SH-SY5Y (cell line): ENCODE measurements around the gene TNS1.

Experiments used
- GATA2 ChIP-seq: IDR thresholded peaks from 2 replicates; pipeline ENCODE4 v1.6.1; 2011; ENCODE audit warnings: mild to moderate bottlenecking, low read depth, low read length
- GATA3 ChIP-seq: IDR thresholded peaks from 2 replicates; pipeline ENCODE4 v1.6.1; 2011; ENCODE audit warnings: low read depth, mild to moderate bottlenecking, low read length, moderate library complexity

The TNS1 gene

DNA sequence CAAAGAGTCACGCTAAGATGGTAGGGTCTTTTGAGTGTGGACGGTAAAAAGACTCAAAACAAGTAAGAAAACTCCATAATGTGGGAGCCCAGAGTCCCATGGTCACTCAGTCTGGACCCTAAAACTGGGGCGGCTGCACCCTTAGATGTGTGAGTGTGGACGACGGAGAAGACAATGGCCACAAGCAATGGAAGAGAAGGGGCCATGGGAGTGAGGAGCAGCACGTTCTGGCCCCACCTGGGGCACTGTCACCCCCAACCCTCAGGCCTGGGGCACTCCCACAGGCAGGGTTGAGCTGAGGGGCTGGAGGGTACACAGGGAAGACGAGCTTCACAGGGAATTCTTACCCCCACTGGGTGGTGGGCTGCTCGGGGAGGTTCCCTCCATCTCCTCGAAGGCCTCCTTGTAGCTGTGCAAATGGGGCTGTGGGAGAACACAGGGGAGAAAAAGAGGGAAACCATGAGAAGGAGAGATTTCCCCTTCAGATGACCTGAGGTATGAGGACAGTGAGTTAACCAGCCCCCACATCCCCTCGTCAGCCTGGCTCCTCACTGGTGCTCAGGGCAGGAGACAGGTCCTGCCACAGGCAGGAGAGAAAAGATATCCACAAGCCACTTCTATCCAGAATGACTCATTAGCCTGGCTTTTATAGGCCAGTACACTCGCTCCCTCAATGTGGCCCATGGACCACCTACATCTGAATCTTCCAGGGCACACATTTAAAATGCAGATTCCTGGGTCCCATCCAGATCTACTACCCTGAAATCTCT is 167.9 kb downstream of the TNS1 start:
- TF ChIP-seq GATA2 (no peak), GATA3 (no peak)

DNA sequence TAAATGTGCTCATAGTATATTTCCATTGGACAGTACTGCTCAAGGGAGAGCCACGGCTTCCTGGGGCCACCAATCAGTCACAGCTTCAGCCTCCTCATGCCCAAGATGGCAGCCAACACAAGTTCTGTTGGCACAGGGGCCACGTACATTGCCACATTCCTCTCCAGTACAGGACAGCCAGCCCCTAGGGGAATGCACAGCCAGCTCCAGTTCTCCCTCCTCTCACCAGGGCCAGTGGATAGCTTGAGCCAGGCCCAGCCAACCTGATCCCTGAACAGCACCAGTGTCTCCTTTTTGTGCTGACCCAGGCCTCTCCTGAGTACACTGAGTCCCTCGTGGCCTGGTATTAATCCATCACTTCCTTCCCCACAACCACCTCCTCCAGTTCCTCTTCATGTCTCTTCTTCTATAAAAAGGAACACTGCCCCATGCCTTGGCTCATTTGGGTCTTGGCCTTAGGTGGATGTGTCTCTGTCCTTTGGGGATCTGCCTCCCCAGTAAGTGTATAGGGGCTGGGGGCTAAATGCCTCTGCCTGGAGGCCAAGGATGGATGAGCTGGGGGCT is 168.7 kb downstream of the TNS1 start:
- TF ChIP-seq GATA3: no peak
- TF ChIP-seq GATA2: no peak

DNA sequence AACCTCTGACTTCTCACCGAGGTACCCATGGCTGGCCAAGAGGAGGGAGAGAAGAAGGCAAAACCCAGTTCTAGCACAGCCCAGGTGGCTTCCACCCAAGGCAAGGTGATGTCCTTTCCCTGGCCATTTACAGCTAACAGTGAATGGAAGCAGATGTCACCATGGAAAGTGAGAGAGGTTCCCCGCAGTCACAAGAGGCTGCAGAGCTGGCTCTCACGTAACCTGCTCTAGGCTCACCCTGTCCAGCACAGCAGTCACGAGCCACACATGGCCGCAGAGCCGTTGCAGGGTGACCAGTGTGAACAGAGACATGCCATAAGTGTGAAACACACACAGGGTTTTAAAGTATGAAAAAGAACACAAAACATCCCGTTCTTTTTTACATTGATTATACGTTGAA is 169.4 kb downstream of the TNS1 start:
- TF ChIP-seq GATA2 (no peak), GATA3 (no peak)

DNA sequence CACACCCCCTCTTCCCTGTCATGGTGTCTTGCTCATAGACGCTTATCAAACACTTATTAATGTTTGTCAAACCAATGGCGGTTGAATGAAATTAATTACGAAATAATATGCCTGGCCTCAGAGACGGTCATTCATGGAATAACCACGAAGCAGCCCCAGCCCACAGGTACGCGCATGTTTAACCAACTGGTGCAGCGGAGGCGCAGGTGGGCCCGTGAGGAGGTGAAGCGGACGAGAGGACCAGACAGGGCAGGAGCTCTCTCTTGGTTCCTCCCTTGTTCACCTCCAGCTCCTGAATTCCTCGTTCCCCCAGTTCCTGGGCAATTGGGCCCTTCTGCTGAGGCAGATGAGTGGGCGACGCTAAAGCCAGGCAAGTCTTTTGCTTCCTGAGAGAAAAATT is 169.8 kb downstream of the TNS1 start:
- no peak for TF ChIP-seq GATA3
- no peak for TF ChIP-seq GATA2

DNA sequence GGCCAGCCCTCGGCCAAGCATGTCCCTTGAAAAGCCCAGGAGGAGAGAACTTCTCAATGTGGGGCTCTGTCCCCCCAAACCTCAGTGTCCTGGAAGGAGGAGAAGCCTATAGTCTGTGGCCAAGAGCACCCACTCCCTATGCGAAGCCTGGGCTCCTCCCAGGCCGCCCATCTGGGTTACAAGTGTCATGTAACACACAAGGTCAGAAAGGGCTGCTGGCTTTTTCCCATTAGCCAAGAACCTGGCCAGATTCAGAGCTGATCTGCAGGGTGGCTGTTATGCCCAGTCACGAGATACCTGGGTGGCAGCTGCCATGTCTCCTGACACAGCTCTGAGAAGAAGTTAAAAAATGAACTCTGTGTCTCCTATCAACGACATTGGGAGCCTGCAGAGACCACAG is 170.7 kb downstream of the TNS1 start:
- TF ChIP-seq GATA3 (no peak), GATA2 (no peak)

DNA sequence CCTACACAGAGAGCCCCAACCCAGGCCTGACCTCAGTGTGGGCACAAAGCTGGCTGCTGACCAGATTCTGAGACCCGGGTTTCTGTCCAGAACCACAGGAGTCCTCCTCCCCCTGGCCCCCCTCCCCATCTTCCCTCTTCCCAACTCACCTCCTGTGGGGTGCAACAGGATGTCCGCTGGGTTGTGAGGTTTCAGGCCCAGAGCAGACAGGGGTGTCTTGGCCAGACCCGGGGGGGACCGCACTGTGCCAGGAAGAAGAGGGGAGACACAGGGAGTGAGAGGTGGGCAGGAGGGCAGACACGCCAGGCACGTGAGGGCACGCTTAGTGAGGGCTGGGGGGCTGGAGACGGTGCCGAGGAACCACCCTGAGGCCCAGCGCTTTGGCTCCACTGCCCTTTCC is 171.5 kb downstream of the TNS1 start:
- TF ChIP-seq GATA2 (no peak), GATA3 (no peak)

DNA sequence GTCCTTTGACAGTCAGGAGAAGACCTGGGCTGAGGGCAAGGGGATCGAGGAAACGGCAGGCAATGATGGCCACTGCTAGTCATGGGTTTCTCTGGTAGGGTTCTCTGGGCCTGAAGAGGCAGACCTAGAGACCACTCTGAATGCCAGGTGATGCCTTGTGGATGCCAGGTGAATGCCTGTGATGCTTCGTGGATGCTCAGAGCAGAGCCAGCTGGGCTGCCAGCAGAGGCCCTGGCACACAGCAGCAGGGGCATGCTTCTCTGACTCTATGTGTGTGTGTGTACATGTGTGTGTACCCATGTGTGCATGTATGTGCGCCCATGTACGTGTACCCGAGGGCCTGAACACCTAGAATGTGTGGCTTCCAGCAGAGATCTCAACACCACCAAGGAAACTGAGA is 172.0 kb downstream of the TNS1 start:
- no peak for TF ChIP-seq GATA3
- TF ChIP-seq GATA2: no peak

DNA sequence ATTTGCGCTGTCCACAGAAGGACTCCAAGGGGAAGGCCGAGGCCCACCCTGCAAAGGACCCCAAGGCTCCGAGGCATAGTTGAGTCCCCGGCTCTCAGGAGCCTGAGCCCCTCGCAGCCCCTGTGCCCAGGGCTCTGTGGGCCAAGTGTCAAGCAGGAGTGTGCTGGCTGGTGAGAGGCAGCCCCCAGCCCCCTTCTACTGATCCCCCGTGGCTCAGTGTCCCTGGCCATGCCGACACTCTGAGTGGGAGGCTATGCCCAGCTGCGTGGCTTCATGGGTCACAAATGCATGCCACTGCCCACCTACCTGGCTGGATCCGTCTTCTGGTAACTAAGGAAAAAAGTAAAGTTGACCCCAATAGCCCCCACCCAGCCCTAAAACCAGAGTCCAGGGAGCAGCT is 172.7 kb downstream of the TNS1 start:
- TF ChIP-seq GATA2 (no peak), GATA3 (no peak)

DNA sequence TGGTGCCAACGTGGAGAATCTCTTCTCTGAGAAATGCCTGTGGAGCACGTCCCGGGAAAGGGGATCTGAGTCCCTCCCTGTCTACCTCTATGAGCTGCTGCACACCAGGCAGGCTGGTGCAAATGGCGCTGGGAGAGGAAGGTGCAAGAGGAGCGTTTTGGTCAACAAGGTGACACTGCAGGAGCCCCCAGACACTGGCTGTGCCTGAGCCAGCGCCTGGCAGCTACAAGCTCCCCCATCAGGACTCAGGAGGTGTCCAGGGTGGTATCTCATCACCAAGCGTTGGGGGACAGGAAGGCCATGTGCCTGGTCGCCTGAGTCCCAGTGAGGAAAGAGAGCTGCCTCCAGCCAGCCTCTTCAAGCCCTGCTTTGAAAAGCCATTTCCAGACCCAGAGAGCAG is 173.4 kb downstream of the TNS1 start:
- TF ChIP-seq GATA3 (no peak), GATA2 (no peak)

DNA sequence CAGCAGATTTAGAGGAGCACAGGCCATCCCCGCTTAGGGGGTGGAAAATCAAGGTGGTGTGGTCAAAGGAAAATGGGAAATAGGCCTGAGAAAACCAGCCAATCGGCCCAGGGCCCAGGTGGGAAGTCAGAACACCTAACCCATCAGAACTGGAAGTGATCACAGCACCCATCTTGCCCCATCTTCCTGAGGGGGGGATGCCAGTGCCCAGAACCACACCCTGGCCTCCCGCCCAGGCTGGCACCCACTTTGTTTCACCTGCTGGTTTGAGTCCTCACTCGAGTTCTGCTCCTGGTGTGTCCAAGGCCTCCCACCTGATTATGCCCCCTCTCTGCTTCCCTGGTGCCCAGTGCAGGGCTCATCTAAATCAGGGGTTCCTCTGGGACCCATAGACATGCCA is 174.5 kb downstream of the TNS1 start:
- TF ChIP-seq GATA2 (no peak), GATA3 (no peak)

DNA sequence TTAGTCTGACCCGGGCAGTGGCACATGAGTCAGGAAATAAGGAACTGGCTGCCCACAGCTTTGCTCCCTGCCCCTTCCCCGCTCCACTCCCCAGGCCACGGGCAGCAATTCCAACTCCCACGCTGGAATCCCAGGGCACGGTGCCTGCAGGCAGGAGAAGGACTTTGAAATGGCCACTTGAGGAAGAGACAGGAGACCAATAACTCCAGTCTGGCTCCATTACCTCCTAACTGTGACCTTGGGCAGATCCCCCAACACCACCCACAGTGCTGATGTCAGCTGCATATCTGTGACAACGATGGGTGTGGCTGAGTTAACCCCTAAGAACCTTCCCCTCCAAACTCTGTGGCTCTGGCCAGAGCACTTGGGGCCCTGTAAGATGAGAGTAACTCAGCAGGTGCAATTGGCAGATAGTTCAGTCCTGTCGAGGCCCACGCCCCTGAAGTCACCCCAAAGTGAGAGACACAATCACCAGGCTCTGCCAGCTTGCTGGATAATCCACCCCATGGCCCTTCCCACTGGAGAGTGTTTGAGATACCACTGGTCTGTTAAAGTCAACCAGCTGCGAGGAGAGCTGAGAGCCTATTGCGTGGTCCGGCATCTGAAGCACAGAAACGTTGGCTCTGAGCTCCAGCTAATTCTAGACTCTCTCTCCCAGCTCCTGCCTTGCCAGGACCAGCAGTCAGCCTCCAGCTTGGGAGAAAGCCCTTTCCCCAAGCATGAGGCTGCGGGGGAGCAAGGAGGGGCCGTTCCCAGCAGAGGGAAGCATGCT is 175.2 kb downstream of the TNS1 start:
- TF ChIP-seq GATA3: no peak
- TF ChIP-seq GATA2: no peak

DNA sequence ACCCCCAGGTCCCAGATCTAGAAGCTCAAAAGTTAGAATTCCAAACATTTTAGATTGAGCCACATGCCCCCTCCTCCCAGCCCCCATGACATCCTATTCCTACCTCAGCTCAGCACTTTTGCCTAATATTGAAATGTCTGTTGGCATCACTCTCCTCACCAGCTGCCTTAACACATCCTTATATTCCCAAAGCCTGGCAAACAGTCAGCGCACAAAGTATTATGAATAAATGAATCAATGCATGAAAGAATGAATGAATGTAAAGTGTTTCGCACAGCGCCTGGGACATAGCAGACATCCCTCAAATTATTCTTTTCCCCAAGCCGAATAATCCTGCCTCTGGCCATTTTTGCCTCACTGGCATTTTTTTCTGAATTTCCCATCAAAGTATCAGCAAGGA is 175.8 kb downstream of the TNS1 start:
- no peak for TF ChIP-seq GATA2
- TF ChIP-seq GATA3: no peak

DNA sequence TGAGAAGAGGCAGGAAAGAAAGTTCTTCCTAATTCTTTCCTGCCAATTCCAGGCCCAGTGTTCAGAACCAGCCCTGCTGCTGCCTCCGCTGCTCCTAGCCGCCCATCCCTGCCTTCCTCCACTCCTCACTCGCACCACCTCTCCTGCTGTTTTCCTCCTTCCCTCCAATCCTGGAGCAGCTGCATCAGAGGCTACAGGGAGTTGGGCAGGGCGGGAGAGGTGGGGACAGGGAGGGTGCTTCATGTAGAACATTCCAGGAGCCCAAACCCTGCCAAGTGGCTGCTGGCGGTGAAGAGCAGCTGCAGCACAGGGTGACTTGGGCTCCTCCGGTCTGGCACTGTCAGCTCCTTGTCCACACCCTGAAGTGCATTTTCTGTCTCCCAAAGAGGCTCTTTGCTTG is 176.3 kb downstream of the TNS1 start:
- no peak for TF ChIP-seq GATA2
- no peak for TF ChIP-seq GATA3

DNA sequence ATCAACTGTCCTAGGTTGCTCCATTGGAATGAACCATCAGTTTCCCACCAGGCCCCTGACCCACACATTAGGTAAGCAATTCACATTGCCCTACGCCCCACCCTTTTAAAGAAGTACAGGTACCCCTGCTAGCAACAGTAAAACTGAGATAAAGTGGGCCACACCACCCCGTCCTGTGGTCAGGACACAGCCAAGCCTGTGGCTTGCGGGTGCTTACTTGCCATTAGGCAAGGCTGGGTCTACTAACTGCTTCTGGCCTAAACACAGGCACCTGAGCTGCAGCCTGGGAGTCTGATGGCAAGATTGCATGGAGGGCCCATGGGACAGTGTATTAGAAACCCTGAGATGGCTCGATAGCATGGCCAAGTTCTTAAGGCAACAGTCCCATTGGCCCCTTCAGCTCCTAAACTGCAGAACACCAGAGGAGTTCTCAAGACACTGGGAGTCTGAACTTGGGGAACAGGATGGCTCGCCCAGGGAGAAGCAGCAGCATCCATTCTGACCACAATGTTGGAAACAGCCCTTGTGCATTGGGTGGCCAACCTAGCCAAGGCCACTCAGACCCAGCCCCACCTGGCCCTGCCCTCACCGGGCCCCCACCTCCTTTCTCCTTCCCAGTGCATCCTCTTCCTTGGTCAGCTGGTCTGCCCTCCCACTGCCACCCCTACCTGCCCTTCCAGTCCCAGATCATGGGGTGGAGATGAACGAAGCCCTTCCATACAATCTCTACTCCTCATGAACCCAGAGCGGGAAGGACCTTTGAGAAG is 177.1 kb downstream of the TNS1 start:
- no peak for TF ChIP-seq GATA2
- TF ChIP-seq GATA3: no peak

DNA sequence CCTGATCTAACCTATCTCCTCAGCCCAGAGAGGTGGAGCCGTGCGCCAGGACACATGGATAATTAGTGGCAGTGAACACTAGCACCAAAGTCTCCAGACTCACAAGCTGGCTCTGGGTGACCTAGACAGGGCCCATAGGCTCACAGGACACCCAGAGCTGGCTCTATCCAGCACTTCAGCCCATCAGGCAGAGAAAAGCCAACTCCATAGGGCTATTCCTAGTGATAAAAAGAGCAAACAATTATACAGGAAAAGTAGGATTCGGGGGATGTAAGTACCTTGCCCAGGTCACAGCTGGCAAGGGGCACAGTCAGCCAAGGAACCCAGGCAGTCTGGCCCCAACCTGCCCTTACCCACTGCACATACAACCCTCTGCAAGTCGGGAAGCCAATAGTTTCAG is 178.6 kb downstream of the TNS1 start:
- no peak for TF ChIP-seq GATA3
- TF ChIP-seq GATA2: no peak
